WTC11 (cell line): Measurements from ENCODE around the gene IL34. TPM values are rescaled to one million over a fixed set of nuclear protein-coding genes. Genes with fewer than 3 reads are reported as not detected.

Source experiments
- ATAC-seq: fragments of 200-7000 bp; cut with Tn5 transposase; 2 replicates; pipeline ENCODE4 v1.10.0; 2021; ENCODE audit warnings: mild to moderate bottlenecking, moderate library complexity
- CTCF ChIA-PET: fragments of 300-600 bp; sonication (Branson Sonifier 250); formaldehyde crosslinking; loops from one replicate; lab custom pipeline; 2021; ENCODE audit warnings: antibody characterized with exemption; lab: Charles Lee
- POLR2A ChIA-PET: fragments of 350-600 bp; sonication (Branson Sonifier 250); formaldehyde crosslinking; loops from one replicate; lab custom pipeline; 2021; ENCODE audit warnings: antibody characterized with exemption; lab: Charles Lee
- DNase-seq: peaks from one replicate; pipeline ENCODE4 v3.0.0; 2021; ENCODE audit warnings: low spot score
- H3K27ac Mint-ChIP-seq: 2 replicates; pipeline ENCODE4 v1.8.0; 2021; ENCODE audit warnings: mixed read lengths
- H3K27me3 Mint-ChIP-seq: 2 replicates; pipeline ENCODE4 v1.8.0; 2021; ENCODE audit warnings: low read depth, mild to moderate bottlenecking, moderate library complexity, mixed read lengths
- H3K36me3 Mint-ChIP-seq: 2 replicates; pipeline ENCODE4 v1.8.0; 2021; ENCODE audit warnings: mixed read lengths
- H3K4me1 Mint-ChIP-seq: 2 replicates; pipeline ENCODE4 v1.8.0; 2022; ENCODE audit warnings: mixed read lengths
- H3K4me3 Mint-ChIP-seq: 2 replicates; pipeline ENCODE4 v1.8.0; 2021; ENCODE audit warnings: mild to moderate bottlenecking, moderate library complexity, mixed read lengths
- H3K9me3 Mint-ChIP-seq: 2 replicates; pipeline ENCODE4 v1.8.0; 2021; ENCODE audit warnings: mixed read lengths
- ATF1 ChIP-seq: sonication (generic); formaldehyde crosslinking; IDR thresholded peaks from 2 replicates; pipeline ENCODE4 v1.8.1; 2023; ENCODE audit warnings: mild to moderate bottlenecking, moderate library complexity, missing genetic modification reagents
- CREM ChIP-seq: sonication (generic); formaldehyde crosslinking; IDR thresholded peaks from 2 replicates; pipeline ENCODE4 v1.8.1; 2022; ENCODE audit warnings: mild to moderate bottlenecking, missing genetic modification reagents, moderate library complexity
- ETV6 ChIP-seq: sonication (generic); formaldehyde crosslinking; IDR thresholded peaks from 2 replicates; pipeline ENCODE4 v1.8.1; 2022; ENCODE audit warnings: mild to moderate bottlenecking, missing genetic modification reagents
- GABPB1 ChIP-seq: sonication (generic); formaldehyde crosslinking; IDR thresholded peaks from 2 replicates; pipeline ENCODE4 v1.8.1; 2023; ENCODE audit warnings: mild to moderate bottlenecking, missing genetic modification reagents
- HMGA2 ChIP-seq: fragments of 250-450 bp; sonication (Bioruptor Pico); IDR thresholded peaks from 2 replicates; pipeline ENCODE4 v1.4.0; 2021; ENCODE audit warnings: mild to moderate bottlenecking, moderate library complexity
- IRF2 ChIP-seq: sonication (generic); formaldehyde crosslinking; IDR thresholded peaks from 2 replicates; pipeline ENCODE4 v1.8.0; 2022; ENCODE audit warnings: low read depth, missing genetic modification reagents, borderline replicate concordance
- NR2C2 ChIP-seq: sonication (generic); formaldehyde crosslinking; IDR thresholded peaks from 2 replicates; pipeline ENCODE4 v1.8.0; 2022; ENCODE audit warnings: mild to moderate bottlenecking, missing genetic modification reagents
- OVOL2 ChIP-seq: fragments of 250-450 bp; sonication (Bioruptor Pico); IDR thresholded peaks from 2 replicates; pipeline ENCODE4 v1.9.0; 2021; ENCODE audit warnings: mild to moderate bottlenecking, borderline replicate concordance
- SMAD3 ChIP-seq: sonication (generic); formaldehyde crosslinking; IDR thresholded peaks from 2 replicates; pipeline ENCODE4 v1.8.0; 2022; ENCODE audit warnings: missing genetic modification reagents, mild to moderate bottlenecking, borderline replicate concordance
- SMAD4 ChIP-seq: sonication (generic); formaldehyde crosslinking; IDR thresholded peaks from 2 replicates; pipeline ENCODE4 v1.8.0; 2022; ENCODE audit warnings: mild to moderate bottlenecking, missing genetic modification reagents
- TCF7 ChIP-seq: sonication (generic); formaldehyde crosslinking; IDR thresholded peaks from 2 replicates; pipeline ENCODE4 v1.8.0; 2022; ENCODE audit warnings: mild to moderate bottlenecking, low read depth, missing genetic modification reagents, moderate library complexity
- TEAD4 ChIP-seq: sonication (generic); formaldehyde crosslinking; IDR thresholded peaks from 2 replicates; pipeline ENCODE4 v1.8.0; 2022; ENCODE audit warnings: mild to moderate bottlenecking, missing genetic modification reagents
- TP53 ChIP-seq: sonication (generic); formaldehyde crosslinking; IDR thresholded peaks from 2 replicates; pipeline ENCODE4 v1.8.1; 2023; ENCODE audit warnings: mild to moderate bottlenecking, missing genetic modification reagents
- ZNF121 ChIP-seq: sonication (generic); formaldehyde crosslinking; IDR thresholded peaks from 2 replicates; pipeline ENCODE4 v1.8.0; 2023; ENCODE audit warnings: missing genetic modification reagents
- ZNF232 ChIP-seq: sonication (generic); formaldehyde crosslinking; IDR thresholded peaks from 2 replicates; pipeline ENCODE4 v1.8.0; 2022; ENCODE audit warnings: mild to moderate bottlenecking, missing genetic modification reagents
- ZNF396 ChIP-seq: fragments of 250-450 bp; sonication (Bioruptor Pico); IDR thresholded peaks from 2 replicates; pipeline ENCODE4 v1.8.0; 2021; ENCODE audit warnings: mild to moderate bottlenecking, moderate library complexity, borderline replicate concordance
- ZNF671 ChIP-seq: fragments of 250-450 bp; sonication (Bioruptor Pico); IDR thresholded peaks from 2 replicates; pipeline ENCODE4 v1.8.0; 2021; ENCODE audit warnings: mild to moderate bottlenecking
- total RNA-seq: library from RNA; stranded (reverse); gene quantifications from 3 replicates; pipeline ENCODE4 v1.2.3, GENCODE V29; 2021
- TF ChIP-seq, protein P1 (sequence below): sonication (generic); formaldehyde crosslinking; IDR thresholded peaks from 2 replicates; pipeline ENCODE4 v1.8.1; 2023; ENCODE audit warnings: mild to moderate bottlenecking, moderate library complexity, missing genetic modification reagents
- TF ChIP-seq, protein P2 (sequence below): sonication (generic); formaldehyde crosslinking; IDR thresholded peaks from 2 replicates; pipeline ENCODE4 v1.8.1; 2023; ENCODE audit warnings: mild to moderate bottlenecking, missing genetic modification reagents
- TF ChIP-seq, protein P3 (sequence below): sonication (generic); formaldehyde crosslinking; IDR thresholded peaks from 2 replicates; pipeline ENCODE4 v1.8.0; 2022; ENCODE audit warnings: mild to moderate bottlenecking, missing genetic modification reagents

IL34 gene
- total RNA-seq, 1 experiment from 2014 or later, result 8.8 TPM

DNA sequence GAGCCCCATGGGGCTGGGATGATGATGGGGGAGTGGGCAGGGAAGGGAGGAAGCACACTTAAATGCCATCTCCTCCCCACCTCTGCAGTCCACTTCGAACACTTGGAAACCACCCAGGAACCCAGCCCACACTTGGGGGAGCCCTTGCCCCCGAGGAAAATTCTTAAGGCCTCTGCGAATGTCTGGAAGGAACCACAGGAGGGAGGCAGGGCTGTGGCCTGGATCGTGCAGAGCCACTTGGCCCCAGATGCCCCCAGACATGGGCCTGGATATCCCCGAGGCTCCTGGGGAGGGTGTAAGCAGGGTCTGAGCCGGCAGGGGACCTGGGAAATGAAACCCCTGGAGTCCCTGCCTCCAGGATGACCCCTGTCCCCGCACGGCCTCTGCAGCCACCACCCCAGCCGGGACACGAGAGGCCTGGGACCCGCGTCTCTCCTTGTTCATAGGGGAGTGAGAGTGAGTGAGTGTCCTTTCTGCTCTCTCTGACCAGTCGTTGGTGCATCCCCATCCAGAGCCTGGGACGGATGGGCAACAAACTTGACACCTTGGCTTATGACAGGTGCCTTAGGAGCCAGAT is 51.3 kb downstream of the IL34 start:
- H3K9me3 Mint-ChIP-seq, result no peaks in the 10 kb centered on the region
- peaks cover 24% of the 10 kb centered on the region for H3K4me1 Mint-ChIP-seq
- DNase-seq, result no peak
- H3K27me3 Mint-ChIP-seq, result no peaks in the 10 kb centered on the region
- TF ChIP-seq ZNF396 (CRISPR knock-in tag), result no peak
- TF ChIP-seq, all 79 proteins: peak for 0
- ChIA-PET POLR2A (no interaction called here), CTCF (interaction anchor here (1.6 to 2.5 kb wide), 3 partner anchors 18 to 74 kb away, joined by 5 to 15 read pairs (median 6); no protein-coding TSS in a partner anchor)
- Mint-ChIP-seq H3K36me3 (peaks cover 2% of the 10 kb centered on the region; the same call in 1 of the 2 replicates), H3K4me3 (no peak overlapping the region), H3K27ac (peak overlapping the region; percentile 80)
- ATAC-seq, result no peak

DNA sequence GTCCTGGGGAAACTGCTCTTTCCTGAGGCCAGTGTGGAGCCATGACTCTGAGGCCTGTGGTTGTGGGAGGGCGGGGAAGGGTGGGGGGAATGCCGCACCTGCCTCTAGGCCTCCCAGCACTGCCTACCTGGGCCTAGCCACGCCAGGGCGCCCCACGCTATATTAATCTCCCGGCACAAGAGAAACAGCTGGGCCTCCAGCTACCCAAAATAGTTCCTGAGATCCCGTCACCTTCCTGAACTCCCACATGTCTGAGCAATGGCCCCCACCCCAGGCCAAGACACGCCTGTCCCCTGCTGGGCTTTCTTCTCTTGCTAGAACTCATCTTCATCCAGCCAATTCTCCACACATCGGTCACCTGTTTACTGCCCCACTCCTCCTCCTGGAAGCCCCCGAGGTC is 52.5 kb downstream of the IL34 start:
- TF ChIP-seq HMGA2 (no peak), GABPB1 (CRISPR knock-in tag) (no peak), SMAD3 (CRISPR knock-in tag) (no peak), ZNF232 (CRISPR knock-in tag) (no peak), NR2C2 (CRISPR knock-in tag) (no peak), TCF7 (no peak), ZNF121 (CRISPR knock-in tag) (no peak), IRF2 (CRISPR knock-in tag) (no peak), CREM (CRISPR knock-in tag) (no peak), ATF1 (CRISPR knock-in tag) (no peak), TP53 (CRISPR knock-in tag) (no peak), ETV6 (CRISPR knock-in tag) (no peak), TEAD4 (CRISPR knock-in tag) (no peak)
- TF ChIP-seq, protein P1, sequence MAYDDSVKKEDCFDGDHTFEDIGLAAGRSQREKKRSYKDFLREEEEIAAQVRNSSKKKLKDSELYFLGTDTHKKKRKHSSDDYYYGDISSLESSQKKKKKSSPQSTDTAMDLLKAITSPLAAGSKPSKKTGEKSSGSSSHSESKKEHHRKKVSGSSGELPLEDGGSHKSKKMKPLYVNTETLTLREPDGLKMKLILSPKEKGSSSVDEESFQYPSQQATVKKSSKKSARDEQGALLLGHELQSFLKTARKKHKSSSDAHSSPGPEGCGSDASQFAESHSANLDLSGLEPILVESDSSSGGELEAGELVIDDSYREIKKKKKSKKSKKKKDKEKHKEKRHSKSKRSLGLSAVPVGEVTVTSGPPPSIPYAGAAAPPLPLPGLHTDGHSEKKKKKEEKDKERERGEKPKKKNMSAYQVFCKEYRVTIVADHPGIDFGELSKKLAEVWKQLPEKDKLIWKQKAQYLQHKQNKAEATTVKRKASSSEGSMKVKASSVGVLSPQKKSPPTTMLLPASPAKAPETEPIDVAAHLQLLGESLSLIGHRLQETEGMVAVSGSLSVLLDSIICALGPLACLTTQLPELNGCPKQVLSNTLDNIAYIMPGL (CRISPR knock-in tag), result no peak
- TF ChIP-seq, protein P2, sequence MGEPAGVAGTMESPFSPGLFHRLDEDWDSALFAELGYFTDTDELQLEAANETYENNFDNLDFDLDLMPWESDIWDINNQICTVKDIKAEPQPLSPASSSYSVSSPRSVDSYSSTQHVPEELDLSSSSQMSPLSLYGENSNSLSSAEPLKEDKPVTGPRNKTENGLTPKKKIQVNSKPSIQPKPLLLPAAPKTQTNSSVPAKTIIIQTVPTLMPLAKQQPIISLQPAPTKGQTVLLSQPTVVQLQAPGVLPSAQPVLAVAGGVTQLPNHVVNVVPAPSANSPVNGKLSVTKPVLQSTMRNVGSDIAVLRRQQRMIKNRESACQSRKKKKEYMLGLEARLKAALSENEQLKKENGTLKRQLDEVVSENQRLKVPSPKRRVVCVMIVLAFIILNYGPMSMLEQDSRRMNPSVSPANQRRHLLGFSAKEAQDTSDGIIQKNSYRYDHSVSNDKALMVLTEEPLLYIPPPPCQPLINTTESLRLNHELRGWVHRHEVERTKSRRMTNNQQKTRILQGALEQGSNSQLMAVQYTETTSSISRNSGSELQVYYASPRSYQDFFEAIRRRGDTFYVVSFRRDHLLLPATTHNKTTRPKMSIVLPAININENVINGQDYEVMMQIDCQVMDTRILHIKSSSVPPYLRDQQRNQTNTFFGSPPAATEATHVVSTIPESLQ, result no peak
- TF ChIP-seq, protein P3, sequence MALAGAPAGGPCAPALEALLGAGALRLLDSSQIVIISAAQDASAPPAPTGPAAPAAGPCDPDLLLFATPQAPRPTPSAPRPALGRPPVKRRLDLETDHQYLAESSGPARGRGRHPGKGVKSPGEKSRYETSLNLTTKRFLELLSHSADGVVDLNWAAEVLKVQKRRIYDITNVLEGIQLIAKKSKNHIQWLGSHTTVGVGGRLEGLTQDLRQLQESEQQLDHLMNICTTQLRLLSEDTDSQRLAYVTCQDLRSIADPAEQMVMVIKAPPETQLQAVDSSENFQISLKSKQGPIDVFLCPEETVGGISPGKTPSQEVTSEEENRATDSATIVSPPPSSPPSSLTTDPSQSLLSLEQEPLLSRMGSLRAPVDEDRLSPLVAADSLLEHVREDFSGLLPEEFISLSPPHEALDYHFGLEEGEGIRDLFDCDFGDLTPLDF (CRISPR knock-in tag), result no peak
- POLR2A ChIA-PET, result no interaction called here
- no peak overlapping the region for H3K4me3 Mint-ChIP-seq
- no peaks in the 10 kb centered on the region for H3K9me3 Mint-ChIP-seq
- CTCF ChIA-PET, result interaction anchor here (0.6 to 1.6 kb wide), 2 partner anchors 40 to 43 kb away, joined by 3 to 5 read pairs; no protein-coding TSS in a partner anchor
- peak overlapping the region; percentile 72; the same call in 1 of the 2 replicates for H3K27ac Mint-ChIP-seq
- peaks cover 2% of the 10 kb centered on the region; the same call in 1 of the 2 replicates for H3K36me3 Mint-ChIP-seq
- H3K4me1 Mint-ChIP-seq, result peaks cover 29% of the 10 kb centered on the region
- ATAC-seq (no peak), DNase-seq (no peak)
- H3K27me3 Mint-ChIP-seq, result no peaks in the 10 kb centered on the region

DNA sequence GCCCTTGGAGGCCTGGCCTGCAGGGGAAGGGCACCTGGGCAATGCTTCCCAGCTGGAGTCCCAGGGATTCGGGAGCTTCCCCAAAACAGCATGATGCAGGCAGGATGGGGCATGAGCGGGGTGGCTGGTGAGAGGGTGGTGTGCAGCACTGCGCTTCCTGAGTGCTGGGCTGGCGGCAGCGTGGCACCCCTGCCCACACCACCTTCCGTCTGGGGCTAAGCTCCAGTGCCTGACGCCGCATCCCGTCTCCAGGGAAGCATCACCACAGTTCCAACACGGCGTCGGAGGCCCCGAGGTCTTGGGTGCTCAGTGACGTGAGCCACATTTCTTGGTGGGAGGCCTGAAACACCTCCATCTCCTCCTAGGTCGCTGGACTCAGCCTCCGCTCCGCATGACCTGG is 53.3 kb downstream of the IL34 start:
- Mint-ChIP-seq H3K27me3 (no peaks in the 10 kb centered on the region), H3K27ac (peak overlapping the region; percentile 72; the same call in 1 of the 2 replicates), H3K36me3 (peaks cover 2% of the 10 kb centered on the region; the same call in 1 of the 2 replicates), H3K4me3 (no peak overlapping the region), H3K4me1 (peaks cover 21% of the 10 kb centered on the region), H3K9me3 (no peaks in the 10 kb centered on the region)
- CTCF ChIA-PET, result interaction anchor here (1.0 kb wide), 1 partner anchor 72 kb away, joined by 3 read pairs; no protein-coding TSS in a partner anchor
- POLR2A ChIA-PET, result no interaction called here
- DNase-seq (no peak), ATAC-seq (no peak)
- TF ChIP-seq, protein P2, result no peak
- TF ChIP-seq OVOL2 (CRISPR knock-in tag) (no peak), ZNF671 (CRISPR knock-in tag) (no peak), SMAD4 (CRISPR knock-in tag) (no peak), CREM (CRISPR knock-in tag) (no peak)
